Measurements from ENCODE around the gene EXOG.
"Not testable (repeated sequence)": the region's sequence is repeated elsewhere in the genome, so short reads cannot be mapped to it uniquely, and the experiment has no call there.

Gene EXOG

DNA sequence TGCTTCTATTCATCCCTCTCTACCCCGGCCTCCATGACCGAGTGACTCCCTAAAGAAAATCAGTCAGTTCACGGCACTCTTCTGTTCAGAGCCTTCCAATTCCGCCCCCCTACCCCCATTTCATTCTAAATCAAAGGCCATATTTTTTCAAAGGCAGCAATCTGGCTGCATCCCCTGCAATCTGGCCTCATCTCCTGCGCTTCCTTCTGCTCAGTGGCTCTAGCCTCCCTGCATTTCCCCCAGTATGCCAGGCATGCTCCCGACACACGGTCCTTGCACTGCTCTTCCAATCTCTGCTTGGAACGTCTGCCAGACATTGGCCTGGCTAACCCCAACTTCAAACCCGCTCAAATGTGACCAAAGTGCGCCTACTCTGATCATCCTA is 67.7 kb downstream of the EXOG start:
- DNase-seq (ENCODE audit: low spot score), result no peak

- DNase-seq (ENCODE audit: low spot score), result no peak
Measured at GRCh38 chr3:38564631-38565338, 68.6 kb downstream of the EXOG start.

DNA sequence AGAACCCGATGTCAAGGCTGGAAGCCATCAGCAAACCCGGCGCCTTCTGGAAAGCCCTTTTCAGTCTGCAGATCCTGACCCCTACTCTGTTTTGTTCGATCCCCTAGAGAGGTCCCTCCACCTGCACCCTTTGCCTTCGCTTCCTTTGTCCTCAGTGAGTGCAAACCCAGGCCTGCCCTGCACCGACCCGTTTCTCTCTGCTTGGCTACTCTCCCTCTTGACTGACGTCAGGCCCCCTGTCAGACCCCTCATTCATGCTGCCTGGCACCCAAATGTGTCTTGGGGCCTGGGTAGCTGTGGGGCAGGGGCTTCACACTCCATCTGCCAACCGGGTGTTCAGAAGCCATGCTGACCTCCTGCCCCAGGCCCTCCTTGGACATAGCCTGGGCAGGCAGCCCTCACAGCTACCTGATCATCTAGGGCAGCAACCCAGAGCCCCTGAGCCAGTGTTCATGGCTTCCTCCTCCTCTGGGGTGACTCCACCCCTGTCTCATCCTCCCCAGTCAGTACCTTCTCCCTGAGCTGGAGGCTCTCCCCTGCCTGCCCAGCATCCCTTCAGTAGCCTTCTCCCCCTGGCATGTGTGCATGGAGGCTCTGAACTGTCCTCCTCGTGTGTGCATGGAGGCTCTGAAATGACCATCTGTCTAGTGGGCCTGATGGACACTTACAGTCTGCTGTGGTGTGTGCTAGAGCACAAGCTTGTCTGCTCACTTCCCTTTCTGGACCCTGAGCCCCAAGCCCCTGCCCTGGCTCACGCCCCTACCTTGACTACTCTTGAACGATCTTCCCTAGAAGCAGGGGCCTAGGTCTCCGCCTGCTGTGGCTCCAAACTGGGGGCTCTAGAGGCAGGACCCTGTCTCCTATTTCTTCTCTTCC is 69.4 kb downstream of the EXOG start:
- DNase-seq (ENCODE audit: low spot score), result no peak

DNA sequence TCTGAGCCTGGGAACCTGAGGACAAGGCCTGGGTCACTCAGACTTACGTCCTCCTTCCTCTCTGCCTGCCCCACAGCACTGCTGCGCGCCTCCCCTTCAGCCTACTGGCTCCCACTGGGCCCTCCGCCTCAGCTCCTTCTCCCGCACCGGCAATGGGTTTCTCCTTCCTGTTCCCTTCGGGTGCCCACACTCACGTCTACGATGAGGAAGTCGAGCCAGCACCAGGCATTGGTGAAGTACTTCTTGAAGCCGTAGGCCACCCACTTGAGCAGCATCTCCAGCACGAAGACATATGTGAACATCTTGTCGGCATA is 70.0 kb downstream of the EXOG start:
- DNase-seq (ENCODE audit: low spot score), result no peak

- not testable (repeated sequence) for DNase-seq (ENCODE audit: low spot score)
Measured at GRCh38 chr3:38566794-38567193, 70.7 kb downstream of the EXOG start.

GRCh38 chr3:38567498-38567897 is 71.4 kb downstream of the EXOG start:
- no peak for DNase-seq (ENCODE audit: low spot score)

DNA sequence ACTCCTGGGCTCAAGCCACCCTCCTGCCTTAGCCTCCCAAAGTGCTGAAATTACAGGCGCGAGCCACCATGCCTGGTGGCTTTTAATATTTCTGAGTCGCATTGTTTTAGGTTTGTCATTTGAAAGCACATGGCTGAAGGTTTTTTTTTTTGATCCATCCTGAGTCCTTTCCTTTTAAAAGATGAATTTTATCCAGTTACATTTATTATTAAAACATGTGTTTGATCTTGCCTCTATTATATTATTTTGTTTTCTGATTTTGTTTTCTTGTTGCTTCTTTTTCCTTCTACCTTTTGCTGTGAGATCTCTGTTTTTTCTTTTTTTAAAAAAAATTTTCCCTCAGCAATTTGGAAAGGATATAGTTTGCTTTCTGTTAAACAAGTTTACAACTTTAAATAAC is 77.0 kb downstream of the EXOG start:
- DNase-seq (ENCODE audit: low spot score), result no peak

- DNase-seq (ENCODE audit: low spot score), result no peak
Measured at GRCh38 chr3:38573556-38573955, 77.4 kb downstream of the EXOG start.

- no peak for DNase-seq (ENCODE audit: low spot score)
Measured at GRCh38 chr3:38574411-38575278, 78.5 kb downstream of the EXOG start.

GRCh38 chr3:38575279-38575843 is 79.2 kb downstream of the EXOG start:
- DNase-seq (ENCODE audit: low spot score), result no peak
